Endothelial cell of umbilical vein (primary cell): Measurements from ENCODE around the gene ICAM1. TPM values are rescaled to one million over a fixed set of nuclear protein-coding genes. Genes with fewer than 3 reads are reported as not detected.

Source experiments
- BruUV-seq: library from RNA; stranded (reverse); fragments of 400-500 nt; replicated peaks from 2 replicates; lab custom pipeline; 2021; lab: Mats Ljungman, UMichigan
- CTCF ChIA-PET: fragments of 300-600, 350-600 bp; sonication (Branson Sonifier 250); formaldehyde crosslinking; loops from one replicate; lab custom pipeline; 2021; ENCODE audit warnings: antibody characterized with exemption, inconsistent platforms; lab: Charles Lee
- POLR2A ChIA-PET: fragments of 300-600, 350-600 bp; sonication (Branson Sonifier 250); formaldehyde crosslinking; loops from one replicate; lab custom pipeline; 2021; ENCODE audit warnings: antibody characterized with exemption, inconsistent platforms; lab: Charles Lee
- DNase-seq: peaks from one replicate; pipeline ENCODE4 v3.0.0-alpha.2; 2011; ENCODE audit warnings: low read depth, low spot score
- FAIRE-seq: peaks from 2 replicates; lab custom pipeline; 2011; peaks lifted over from hg19 to GRCh38; lab: Jason Lieb, UNC
- H2AFZ ChIP-seq: 2 replicates; pipeline ENCODE4 v1.6.0; 2012; ENCODE audit warnings: low read depth, low read length, control low read depth, inconsistent platforms
- H3K27ac ChIP-seq: 2 replicates; pipeline ENCODE4 v1.5.1; 2011; ENCODE audit warnings: low read depth, mild to moderate bottlenecking, control low read depth, low read length, moderate library complexity; ENCODE audit not compliant: insufficient read depth
- H3K27me3 ChIP-seq, 2 experiments: 2 replicates each; pipeline versions ENCODE4 v1.6.0 to v1.6.1; 2011; ENCODE audit warnings: low read length in 2 of 2, mixed read lengths in 1 of 2; ENCODE audit not compliant: control insufficient read depth in 2 of 2, insufficient read depth in 2 of 2
- H3K36me3 ChIP-seq, 2 experiments: 2 replicates in 1 of 2; 3 replicates in 1 of 2; pipeline ENCODE4 v1.5.1; 2011; ENCODE audit warnings: low read length in 2 of 2, mild to moderate bottlenecking in 1 of 2, moderate library complexity in 1 of 2; ENCODE audit not compliant: control insufficient read depth in 2 of 2, insufficient read depth in 2 of 2; ENCODE audit errors: extremely low read depth in 1 of 2
- H3K4me1 ChIP-seq: 3 replicates; pipeline ENCODE4 v1.5.1; 2011; ENCODE audit warnings: mild to moderate bottlenecking, low read length; ENCODE audit not compliant: control insufficient read depth, insufficient read depth; ENCODE audit errors: extremely low read depth
- H3K4me2 ChIP-seq: 2 replicates; pipeline ENCODE4 v1.6.1; 2011; ENCODE audit warnings: low read length, control low read depth, mixed read lengths; ENCODE audit not compliant: insufficient read depth
- H3K4me3 ChIP-seq, 3 experiments: fragments of 200-600 bp in 1 of 3; sonication (generic), shearing (Covaris generic) in 1 of 3; replicated peaks in 1 of 3; 2 replicates each; pipeline ENCODE4 v1.5.1; 2011 to 2016; ENCODE audit warnings: control low read depth in 3 of 3, low read length in 3 of 3, mild to moderate bottlenecking in 2 of 3, inconsistent platforms in 1 of 3, low read depth in 1 of 3, moderate library complexity in 1 of 3; ENCODE audit not compliant: insufficient read depth in 1 of 3
- H3K79me2 ChIP-seq: 2 replicates; pipeline ENCODE4 v1.6.0; 2012; ENCODE audit warnings: low read length, inconsistent platforms; ENCODE audit not compliant: control insufficient read depth, insufficient read depth
- H3K9ac ChIP-seq: replicated peaks from 2 replicates; pipeline ENCODE3; 2011; ENCODE audit warnings: low read length, control low read depth; ENCODE audit not compliant: insufficient read depth; ENCODE audit errors: extremely low read depth
- H3K9me1 ChIP-seq: replicated peaks from 3 replicates; pipeline ENCODE4 v1.6.0; 2011; ENCODE audit warnings: mild to moderate bottlenecking, low read length; ENCODE audit not compliant: control insufficient read depth, insufficient read depth; ENCODE audit errors: extremely low read depth
- H3K9me3 ChIP-seq: replicated peaks from 2 replicates; pipeline ENCODE4 v1.5.1; 2012; ENCODE audit warnings: low read length, inconsistent platforms; ENCODE audit not compliant: control insufficient read depth, insufficient read depth
- H4K20me1 ChIP-seq: replicated peaks from 2 replicates; pipeline ENCODE3; 2011; ENCODE audit warnings: mild to moderate bottlenecking, low read length; ENCODE audit not compliant: control insufficient read depth, insufficient read depth; ENCODE audit errors: extremely low read depth
- EZH2 ChIP-seq: IDR thresholded peaks from 2 replicates; pipeline ENCODE4 v1.6.1; 2012; ENCODE audit warnings: borderline replicate concordance, low read depth, mild to moderate bottlenecking, moderate library complexity, low read length, inconsistent platforms; ENCODE audit not compliant: severe bottlenecking
- FOS ChIP-seq: IDR thresholded peaks from 2 replicates; pipeline ENCODE4 v1.6.1; 2011; ENCODE audit warnings: mild to moderate bottlenecking, low read length, moderate library complexity, borderline replicate concordance; ENCODE audit not compliant: insufficient read depth
- GATA2 ChIP-seq: IDR thresholded peaks from 2 replicates; pipeline ENCODE4 v1.7.0; 2011; ENCODE audit warnings: low read depth, mild to moderate bottlenecking, moderate library complexity, mixed read lengths, low read length; ENCODE audit not compliant: insufficient read length, insufficient read depth
- JUN ChIP-seq: IDR thresholded peaks from 2 replicates; pipeline ENCODE4 v1.6.1; 2011; ENCODE audit warnings: borderline replicate concordance, low read depth; ENCODE audit not compliant: insufficient read length, insufficient read depth
- MYC ChIP-seq: IDR thresholded peaks from one replicate; pipeline ENCODE4 v1.6.1; 2011; ENCODE audit warnings: mild to moderate bottlenecking, low read depth, low read length
- POLR2A ChIP-seq: IDR thresholded peaks from 2 replicates; pipeline ENCODE4 v1.6.1; 2012; ENCODE audit warnings: low read depth, mild to moderate bottlenecking, control low read depth, low read length
- POLR2AphosphoS5 ChIP-seq: IDR thresholded peaks from 2 replicates; pipeline ENCODE4 v1.6.1; 2012; ENCODE audit warnings: low read depth, mild to moderate bottlenecking, control low read depth, low read length, moderate library complexity; ENCODE audit not compliant: insufficient read depth
- dilution Hi-C: fragments of 300-500 bp; cut with MboI; formaldehyde crosslinking; loops from one replicate; pipeline ENCODE4 v1.15.0; 2019; ENCODE audit warnings: low sequenced_read_pairs; ENCODE audit not compliant: extremely low pct_ligation_motif_present
- intact Hi-C: fragments of 100-400 bp; cut with micrococcal nuclease; formaldehyde crosslinking; loops from one replicate; pipeline ENCODE4 v1.10.0; 2022
- polyA plus RNA-seq, 4 experiments: library from polyadenylated mRNA; depleted of rRNA in 3 of 4; stranded (reverse) in 3 of 4; unstranded in 1 of 4; fragments of >200 nt; gene quantifications; 2 replicates each; pipeline versions ENCODE4 v1.2.1 to v1.2.3, GENCODE V29; 2011 to 2012; ENCODE audit warnings: missing spikeins in 1 of 4
- total RNA-seq: library from RNA; stranded (reverse); gene quantifications from 2 replicates; pipeline ENCODE4 v1.2.3, GENCODE V29; 2021
- TF ChIP-seq, protein P1 (sequence below): IDR thresholded peaks from 2 replicates; pipeline ENCODE4 v1.6.1; 2011; ENCODE audit not compliant: insufficient read depth, insufficient read length
- TF ChIP-seq, protein P2 (sequence below), 2 donors: IDR thresholded peaks; 1 replicate in 1 of 2; 2 replicates in 1 of 2; pipeline ENCODE4 v1.5.1; 2011; ENCODE audit warnings: low read length in 2 of 2, mild to moderate bottlenecking in 2 of 2, moderate library complexity in 2 of 2, control low read depth in 1 of 2, inconsistent platforms in 1 of 2, low read depth in 1 of 2; ENCODE audit not compliant: insufficient read depth in 1 of 2; ENCODE audit errors: extremely low read depth in 1 of 2

Gene ICAM1
- total and polyA plus RNA-seq, 2 donors (not counting 3 experiments of a cell fraction or from before 2014, with no cell fraction given), result 20.5 to 30.4 TPM

DNA sequence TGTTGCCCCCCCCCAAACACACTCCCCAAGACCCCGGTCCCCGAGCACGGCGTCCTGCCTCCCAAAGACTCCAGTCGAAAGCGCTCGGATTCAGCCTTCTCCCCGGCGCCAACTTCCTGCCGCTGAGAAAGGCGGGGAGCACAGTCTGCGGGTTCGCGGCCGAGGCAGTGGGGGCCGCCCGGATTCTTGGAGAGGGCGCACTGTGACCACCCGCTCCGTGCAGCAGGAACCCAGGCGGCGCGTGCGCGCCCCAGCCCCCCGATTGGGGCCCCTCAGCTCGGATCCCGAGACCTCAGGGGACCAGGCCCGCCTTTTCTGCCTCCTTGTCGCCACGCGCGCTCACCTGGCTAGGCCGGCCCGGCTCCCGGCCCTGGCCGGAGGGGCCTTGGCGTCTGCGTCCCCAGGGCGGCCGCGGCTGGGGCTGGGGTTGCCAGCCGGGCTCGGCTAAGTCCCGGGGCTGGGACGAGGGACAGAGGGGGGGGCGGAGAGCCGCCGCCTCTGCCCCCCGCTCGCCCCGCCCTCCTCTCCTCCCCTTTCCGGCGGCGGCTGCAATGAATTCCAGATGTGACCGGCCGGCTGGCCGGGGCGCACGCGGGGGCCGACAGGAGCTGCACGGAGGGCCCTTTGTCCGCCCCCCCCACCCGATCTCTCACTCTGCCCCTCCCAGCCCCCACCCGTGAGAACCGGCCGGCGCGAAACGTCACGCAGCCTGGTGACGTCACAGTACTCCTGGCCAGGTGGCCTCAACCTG lies 39.9 kb upstream of the ICAM1 start, which contains the start of gene S1PR2:
Gene S1PR2, minus strand, starts transcription at position 471 of the 751 bp plus-strand sequence. CDS start 6,426 bp downstream, outside the sequence.
- DNase-seq (peak; percentile 31), FAIRE-seq (peak; percentile 48)
- TF ChIP-seq MYC (no peak), EZH2 (no peak), POLR2AphosphoS5 (no peak), FOS (no peak), JUN (no peak), POLR2A (no peak), GATA2 (no peak)
- TF ChIP-seq, protein P1, sequence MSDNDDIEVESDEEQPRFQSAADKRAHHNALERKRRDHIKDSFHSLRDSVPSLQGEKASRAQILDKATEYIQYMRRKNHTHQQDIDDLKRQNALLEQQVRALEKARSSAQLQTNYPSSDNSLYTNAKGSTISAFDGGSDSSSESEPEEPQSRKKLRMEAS, result no peak
- TF ChIP-seq, protein P2, sequence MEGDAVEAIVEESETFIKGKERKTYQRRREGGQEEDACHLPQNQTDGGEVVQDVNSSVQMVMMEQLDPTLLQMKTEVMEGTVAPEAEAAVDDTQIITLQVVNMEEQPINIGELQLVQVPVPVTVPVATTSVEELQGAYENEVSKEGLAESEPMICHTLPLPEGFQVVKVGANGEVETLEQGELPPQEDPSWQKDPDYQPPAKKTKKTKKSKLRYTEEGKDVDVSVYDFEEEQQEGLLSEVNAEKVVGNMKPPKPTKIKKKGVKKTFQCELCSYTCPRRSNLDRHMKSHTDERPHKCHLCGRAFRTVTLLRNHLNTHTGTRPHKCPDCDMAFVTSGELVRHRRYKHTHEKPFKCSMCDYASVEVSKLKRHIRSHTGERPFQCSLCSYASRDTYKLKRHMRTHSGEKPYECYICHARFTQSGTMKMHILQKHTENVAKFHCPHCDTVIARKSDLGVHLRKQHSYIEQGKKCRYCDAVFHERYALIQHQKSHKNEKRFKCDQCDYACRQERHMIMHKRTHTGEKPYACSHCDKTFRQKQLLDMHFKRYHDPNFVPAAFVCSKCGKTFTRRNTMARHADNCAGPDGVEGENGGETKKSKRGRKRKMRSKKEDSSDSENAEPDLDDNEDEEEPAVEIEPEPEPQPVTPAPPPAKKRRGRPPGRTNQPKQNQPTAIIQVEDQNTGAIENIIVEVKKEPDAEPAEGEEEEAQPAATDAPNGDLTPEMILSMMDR (IDR thresholded peaks at IDR 0.05; ENCODE audit: extremely low read depth in 1 of 2, insufficient read depth in 1 of 2, low read depth in 1 of 2, low read length in 2 of 2), result no peak
- POLR2A ChIA-PET, result interaction anchor here (0.5 kb wide), 1 partner anchor 117 kb away, joined by 10 read pairs; no protein-coding TSS in a partner anchor
- Histone ChIP-seq H2AFZ (peak within 1 kb of the TSS; percentile 87), H3K9me1 (no peaks in the 10 kb centered on the region), H3K9me3 (no peaks in the 10 kb centered on the region), H3K4me3 (peak within 1 kb of the TSS; percentile 44 to 71 (median 68)), H4K20me1 (no peaks in the 10 kb centered on the region), H3K4me1 (peaks cover 9% of the 10 kb centered on the region), H3K9ac (peak within 1 kb of the TSS; percentile 61), H3K36me3 (no peaks in the 10 kb centered on the region), H3K27me3 (no peaks in the 10 kb centered on the region), H3K4me2 (peak within 1 kb of the TSS; percentile 73), H3K79me2 (no peaks in the 10 kb centered on the region), H3K27ac (no peak within 1 kb of the TSS)
- intact Hi-C loops, result loop anchor here (2.0 kb wide), 1 partner anchor 36 kb away; the partner anchor contains the start of gene DNMT1
- dilution Hi-C loops, result no loop called here
- BruUV-seq, result no TSS peak
- CTCF ChIA-PET, result interaction anchor here (1.0 to 7.0 kb wide), 3 partner anchors 9 to 19 kb away, joined by 3 to 48 read pairs (median 10); no protein-coding TSS in a partner anchor
